Erythroblast (primary cell): ENCODE results near the gene ATP6V1G3.

ENCODE experiments used
- GATA1 ChIP-seq: IDR thresholded peaks from 2 replicates; pipeline ENCODE4 v1.6.1; 2011; ENCODE audit warnings: low read depth, mild to moderate bottlenecking, control low read depth, low read length, moderate library complexity
- POLR2A ChIP-seq: IDR thresholded peaks from 2 replicates; pipeline ENCODE4 v1.6.1; 2011; ENCODE audit warnings: mild to moderate bottlenecking, low read length

DNA sequence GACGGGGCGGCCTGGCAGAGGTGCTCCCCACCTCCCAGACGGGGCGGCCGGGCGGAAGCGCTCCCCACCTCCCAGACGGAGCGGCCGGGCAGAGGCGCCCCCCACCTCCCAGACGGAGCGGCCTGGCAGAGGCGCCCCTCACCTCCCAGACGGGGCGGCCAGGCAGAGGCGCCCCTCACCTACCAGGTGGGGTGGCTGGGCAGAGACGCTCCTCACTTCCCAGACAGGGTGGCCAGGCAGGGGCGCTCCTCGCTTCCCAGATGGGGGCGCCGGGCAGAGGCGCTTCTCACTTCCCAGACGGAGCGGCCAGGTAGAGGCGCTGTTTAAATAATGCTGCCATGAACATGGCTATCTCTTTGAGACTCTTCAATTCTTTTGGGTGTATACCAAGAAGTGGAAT lies 43.7 kb upstream of the ATP6V1G3 start:
- TF ChIP-seq POLR2A = no peak
- TF ChIP-seq GATA1 = no peak
